ENCODE measurements around the gene MAP3K3.

DNA sequence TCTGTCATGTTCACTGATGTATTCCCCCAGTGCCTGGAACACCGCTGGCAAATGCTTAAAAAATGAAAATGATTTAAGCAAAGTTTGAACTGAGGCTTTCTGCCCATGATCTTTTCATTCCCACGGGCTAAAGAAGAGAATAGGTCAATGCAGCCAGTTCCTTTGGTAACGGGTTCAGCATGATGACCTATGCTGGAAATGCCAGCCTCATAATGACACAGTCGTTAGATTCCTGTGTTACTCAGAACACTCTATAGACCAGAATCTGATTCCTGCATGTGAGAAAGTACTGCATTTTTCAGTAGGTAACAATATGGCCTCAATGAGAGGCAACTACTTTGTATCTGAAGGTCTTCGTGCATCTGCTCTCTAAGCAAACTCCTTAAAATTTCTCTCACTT lies 96.8 kb downstream of the MAP3K3 start:
- TF ChIP-seq, protein P1, sequence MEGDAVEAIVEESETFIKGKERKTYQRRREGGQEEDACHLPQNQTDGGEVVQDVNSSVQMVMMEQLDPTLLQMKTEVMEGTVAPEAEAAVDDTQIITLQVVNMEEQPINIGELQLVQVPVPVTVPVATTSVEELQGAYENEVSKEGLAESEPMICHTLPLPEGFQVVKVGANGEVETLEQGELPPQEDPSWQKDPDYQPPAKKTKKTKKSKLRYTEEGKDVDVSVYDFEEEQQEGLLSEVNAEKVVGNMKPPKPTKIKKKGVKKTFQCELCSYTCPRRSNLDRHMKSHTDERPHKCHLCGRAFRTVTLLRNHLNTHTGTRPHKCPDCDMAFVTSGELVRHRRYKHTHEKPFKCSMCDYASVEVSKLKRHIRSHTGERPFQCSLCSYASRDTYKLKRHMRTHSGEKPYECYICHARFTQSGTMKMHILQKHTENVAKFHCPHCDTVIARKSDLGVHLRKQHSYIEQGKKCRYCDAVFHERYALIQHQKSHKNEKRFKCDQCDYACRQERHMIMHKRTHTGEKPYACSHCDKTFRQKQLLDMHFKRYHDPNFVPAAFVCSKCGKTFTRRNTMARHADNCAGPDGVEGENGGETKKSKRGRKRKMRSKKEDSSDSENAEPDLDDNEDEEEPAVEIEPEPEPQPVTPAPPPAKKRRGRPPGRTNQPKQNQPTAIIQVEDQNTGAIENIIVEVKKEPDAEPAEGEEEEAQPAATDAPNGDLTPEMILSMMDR (IDR thresholded peaks at IDR 0.05; ENCODE audit: low read depth, low read length, poor library complexity, severe bottlenecking) = no peak
- TF ChIP-seq EZH2phosphoT487 (IDR thresholded peaks at IDR 0.05; ENCODE audit: borderline replicate concordance, low read length) = no peak

Measured in DOHH2 (cell line).